Uterus (tissue), 4 donors: ENCODE results near the gene CCDC40. TPM values are rescaled to one million over a fixed set of nuclear protein-coding genes. Genes with fewer than 3 reads are reported as not detected.
"Not testable (repeated sequence)": the region's sequence is repeated elsewhere in the genome, so short reads cannot be mapped to it uniquely, and the experiment has no call there.

Experiments
- DNase-seq, 2 donors: peaks; one replicate each; pipeline ENCODE4 v3.0.0-alpha.2; 2019 to 2020
- H3K27ac ChIP-seq, 2 donors: fragments of 200-600 bp; sonication (generic); 1 replicate in 1 of 2; 2 replicates in 1 of 2; pipeline ENCODE4 v1.5.1; 2016 to 2018
- H3K27me3 ChIP-seq, 2 donors: fragments of 200-600 bp; sonication (generic); one replicate each; pipeline ENCODE4 v1.5.1; 2018 to 2019; ENCODE audit warnings: control low read depth in 1 of 2
- H3K36me3 ChIP-seq, 2 donors: fragments of 200-600 bp; sonication (generic); one replicate each; pipeline ENCODE4 v1.5.1; 2019; ENCODE audit warnings: control low read depth in 1 of 2
- H3K4me1 ChIP-seq, 2 donors: fragments of 200-600 bp; sonication (generic); one replicate each; pipeline ENCODE4 v1.5.1; 2018 to 2019; ENCODE audit warnings: control low read depth in 1 of 2
- H3K4me3 ChIP-seq, 2 donors: fragments of 200-600 bp; sonication (generic); 1 replicate in 1 of 2; 2 replicates in 1 of 2; pipeline ENCODE4 v1.5.1; 2018 to 2019; ENCODE audit warnings: mild to moderate bottlenecking in 1 of 2
- H3K9me3 ChIP-seq, 2 donors: fragments of 200-600 bp; sonication (generic); one replicate each; pipeline ENCODE4 v1.5.1; 2019; ENCODE audit warnings: control low read depth in 1 of 2
- POLR2A ChIP-seq, 2 donors: fragments of 450-650 bp; IDR thresholded peaks; one replicate each; pipeline ENCODE4 v1.6.1; 2016; ENCODE audit warnings: antibody characterized with exemption in 2 of 2, mild to moderate bottlenecking in 1 of 2, moderate library complexity in 1 of 2
- intact Hi-C: fragments of 100-400 bp; cut with DNase I; formaldehyde crosslinking; loops from one replicate; pipeline ENCODE4 v1.15.1; 2023; ENCODE audit warnings: low total_unique reads
- total RNA-seq, 4 donors: library from RNA; depleted of rRNA in 3 of 4; stranded (reverse); fragments of >200 nt in 3 of 4; gene quantifications; one replicate each; pipeline versions ENCODE4 v1.1.0 to v1.2.4, GENCODE V29; 2014 to 2023
- TF ChIP-seq, protein P1 (sequence below), 4 experiments: fragments of 200-600 bp in 2 of 4; fragments of 450-650 bp in 2 of 4; sonication (generic) in 2 of 4; IDR thresholded peaks; one replicate each; pipeline ENCODE4 v1.5.1; 2016 to 2019; ENCODE audit warnings: antibody characterized with exemption in 4 of 4, mild to moderate bottlenecking in 2 of 4, moderate library complexity in 1 of 4
- donor health status: DM: yes; HTN: yes; CAD: no.

CCDC40 gene
- total RNA-seq, 4 donors from 2014 or later, result 0.88 to 16.6 (median 4.8) TPM

DNA sequence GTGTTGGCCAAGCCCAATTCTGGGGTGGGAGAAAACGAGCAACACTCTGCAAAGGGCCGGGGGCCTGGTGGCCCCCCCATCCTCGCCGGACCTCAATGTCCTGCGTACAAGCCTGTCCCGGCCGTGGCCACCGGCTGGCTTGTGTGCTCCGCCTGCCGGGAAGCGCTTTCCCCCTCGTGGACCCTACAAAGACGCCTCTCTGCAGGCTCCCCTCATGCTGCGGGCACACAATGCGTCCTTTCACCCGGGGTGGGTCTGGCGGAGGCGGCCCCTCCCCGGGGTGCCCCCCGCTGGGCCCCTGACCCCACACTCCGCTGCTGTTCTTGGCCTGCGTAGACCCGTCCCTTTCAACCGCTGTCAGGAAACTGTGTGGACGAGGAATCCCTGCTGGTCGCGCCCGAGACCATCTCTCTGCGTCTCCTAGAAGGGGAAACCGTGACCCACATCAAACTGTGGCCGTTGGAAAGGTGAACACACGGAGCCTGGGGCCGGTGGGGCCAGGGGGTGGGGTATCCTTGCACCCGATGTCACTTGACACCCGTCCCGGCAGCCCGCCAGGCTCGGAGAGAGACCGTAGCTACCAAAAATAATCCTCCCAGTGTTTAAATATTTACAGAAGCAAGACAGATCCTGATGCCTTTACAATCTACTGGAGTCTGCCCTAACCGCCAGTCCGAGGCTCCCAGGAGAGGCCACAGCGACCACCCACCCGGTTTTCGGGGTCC is 44.4 kb upstream of the CCDC40 start:
- H3K27ac ChIP-seq, result peak overlapping the region; percentile 33 to 51
- H3K9me3 ChIP-seq, result no peaks in the 10 kb centered on the region
- peaks cover 0 to 24% of the 10 kb centered on the region in 2 donors for H3K4me1 ChIP-seq
- peak overlapping the region; percentile 31 to 33 for H3K4me3 ChIP-seq
- H3K36me3 ChIP-seq, result no peaks in the 10 kb centered on the region
- H3K27me3 ChIP-seq, result no peaks in the 10 kb centered on the region
- no peak for DNase-seq
- TF ChIP-seq, protein P1, sequence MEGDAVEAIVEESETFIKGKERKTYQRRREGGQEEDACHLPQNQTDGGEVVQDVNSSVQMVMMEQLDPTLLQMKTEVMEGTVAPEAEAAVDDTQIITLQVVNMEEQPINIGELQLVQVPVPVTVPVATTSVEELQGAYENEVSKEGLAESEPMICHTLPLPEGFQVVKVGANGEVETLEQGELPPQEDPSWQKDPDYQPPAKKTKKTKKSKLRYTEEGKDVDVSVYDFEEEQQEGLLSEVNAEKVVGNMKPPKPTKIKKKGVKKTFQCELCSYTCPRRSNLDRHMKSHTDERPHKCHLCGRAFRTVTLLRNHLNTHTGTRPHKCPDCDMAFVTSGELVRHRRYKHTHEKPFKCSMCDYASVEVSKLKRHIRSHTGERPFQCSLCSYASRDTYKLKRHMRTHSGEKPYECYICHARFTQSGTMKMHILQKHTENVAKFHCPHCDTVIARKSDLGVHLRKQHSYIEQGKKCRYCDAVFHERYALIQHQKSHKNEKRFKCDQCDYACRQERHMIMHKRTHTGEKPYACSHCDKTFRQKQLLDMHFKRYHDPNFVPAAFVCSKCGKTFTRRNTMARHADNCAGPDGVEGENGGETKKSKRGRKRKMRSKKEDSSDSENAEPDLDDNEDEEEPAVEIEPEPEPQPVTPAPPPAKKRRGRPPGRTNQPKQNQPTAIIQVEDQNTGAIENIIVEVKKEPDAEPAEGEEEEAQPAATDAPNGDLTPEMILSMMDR (IDR thresholded peaks at IDR 0.05), result peak in 1 of 4 experiments; percentile 19
- no peak for TF ChIP-seq POLR2A (IDR thresholded peaks at IDR 0.05)
- intact Hi-C loops, result no loop called here

DNA sequence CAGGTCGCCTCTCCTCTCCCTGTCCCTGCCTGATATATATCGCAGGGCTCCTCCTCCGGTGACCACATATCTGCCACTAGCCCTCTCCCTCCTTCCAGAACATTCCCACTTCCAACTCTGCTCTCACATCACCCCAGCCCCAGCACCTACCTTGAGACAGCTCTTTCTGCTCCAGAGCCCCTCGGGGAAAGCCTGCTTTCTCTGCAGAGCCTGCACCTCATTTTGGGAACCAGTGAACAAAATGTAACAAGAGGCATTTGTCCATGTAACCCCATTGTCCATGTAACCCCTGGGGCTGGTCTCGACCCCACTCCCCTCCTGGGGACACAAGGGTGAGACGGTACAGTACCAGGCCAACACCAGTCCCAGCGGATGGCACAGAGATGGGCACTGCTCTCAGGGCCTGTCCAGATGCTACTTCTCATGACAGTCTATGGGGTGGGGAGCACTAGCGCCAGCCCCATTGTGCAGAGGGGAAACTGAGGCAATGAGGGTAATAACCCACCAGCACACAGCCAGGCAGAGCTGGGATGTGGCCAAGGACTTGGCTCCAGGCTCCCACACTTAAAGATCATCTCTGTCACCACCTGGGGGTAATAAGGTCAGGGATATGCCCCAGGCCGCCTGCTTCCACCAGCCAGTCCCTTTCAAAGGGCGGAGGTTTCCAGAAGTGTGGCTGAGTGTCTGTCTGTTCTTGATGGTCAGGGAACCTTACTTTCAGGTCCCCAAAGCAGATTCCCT is 43.6 kb upstream of the CCDC40 start:
- intact Hi-C loops, result no loop called here
- Histone ChIP-seq H3K36me3 (no peaks in the 10 kb centered on the region), H3K27me3 (no peaks in the 10 kb centered on the region), H3K9me3 (no peaks in the 10 kb centered on the region), H3K4me3 (peak overlapping the region in 1 of 2 donors; percentile 33), H3K4me1 (peaks cover 0 to 16% of the 10 kb centered on the region in 2 donors), H3K27ac (peak overlapping the region; percentile 33 to 51)
- TF ChIP-seq, protein P1 (IDR thresholded peaks at IDR 0.05), result no peak
- TF ChIP-seq POLR2A (IDR thresholded peaks at IDR 0.05), result no peak
- DNase-seq, result no peak

DNA sequence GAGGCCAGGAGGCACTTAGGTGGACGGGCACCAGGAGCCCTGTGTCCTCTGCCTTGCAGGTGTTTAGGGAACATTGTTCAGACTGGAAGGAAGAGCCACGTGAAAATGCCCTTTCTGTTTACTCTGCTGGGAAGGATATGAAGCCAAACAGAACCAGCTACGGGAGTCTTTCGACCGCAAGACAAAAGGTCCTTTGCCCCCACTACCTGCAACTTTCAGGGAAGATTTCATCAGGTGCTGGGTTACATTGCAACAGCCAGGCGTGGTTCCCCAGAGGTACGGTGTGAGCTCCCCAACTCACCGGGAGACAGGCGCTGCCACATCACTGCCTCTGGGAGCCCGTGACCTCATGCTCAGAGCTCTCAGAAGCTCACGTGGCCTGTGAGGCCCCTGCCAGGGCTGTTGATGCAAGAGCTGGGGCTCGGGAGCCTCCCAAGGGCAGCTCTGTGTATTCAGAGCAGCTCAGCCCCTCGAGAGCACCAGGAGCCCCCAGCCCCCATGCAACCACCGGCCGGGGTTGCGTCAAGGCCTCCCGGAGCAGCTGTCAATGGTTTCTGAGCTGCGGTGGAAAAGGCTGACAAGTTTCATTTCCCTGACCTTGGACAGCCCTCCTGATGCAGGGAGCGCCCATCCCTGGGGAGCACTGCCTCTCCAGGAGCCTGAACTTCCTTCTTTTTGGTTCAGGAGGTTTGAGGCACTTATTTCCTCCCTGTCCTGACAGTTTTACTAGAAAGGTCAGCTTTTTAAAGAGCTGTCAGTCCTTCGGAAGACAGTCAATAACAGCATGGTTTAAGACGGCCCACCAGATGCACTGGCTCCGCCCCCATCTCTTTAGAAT is 42.8 kb upstream of the CCDC40 start:
- H3K27me3 ChIP-seq, result no peaks in the 10 kb centered on the region
- TF ChIP-seq POLR2A (IDR thresholded peaks at IDR 0.05), result no peak
- TF ChIP-seq, protein P1 (IDR thresholded peaks at IDR 0.05), result no peak
- intact Hi-C loops, result no loop called here
- H3K27ac ChIP-seq, result peak overlapping the region; percentile 38 to 57
- H3K4me3 ChIP-seq, result no peak overlapping the region
- no peaks in the 10 kb centered on the region for H3K36me3 ChIP-seq
- DNase-seq, result peak; percentile 89 to 91
- peaks cover 0 to 15% of the 10 kb centered on the region in 2 donors for H3K4me1 ChIP-seq
- H3K9me3 ChIP-seq, result no peaks in the 10 kb centered on the region

DNA sequence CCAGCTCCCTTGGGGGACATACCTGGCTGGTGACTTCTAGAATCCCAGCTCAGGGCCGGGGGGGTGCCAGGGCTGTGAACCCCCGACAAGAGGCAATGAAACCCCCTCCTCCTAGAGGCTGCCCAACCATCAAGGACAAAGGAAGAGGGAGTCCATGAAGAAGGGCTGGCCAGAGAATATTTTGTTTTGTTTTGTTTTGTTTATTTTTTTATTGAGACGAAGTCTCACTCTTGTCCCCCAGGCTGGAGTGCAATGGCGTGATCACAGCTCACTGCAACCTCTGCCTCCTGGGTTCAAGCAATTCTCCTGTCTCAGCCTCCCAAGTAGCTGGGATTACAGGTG is 42.2 kb upstream of the CCDC40 start:
- H3K27me3 ChIP-seq, H3K9me3 ChIP-seq, DNase-seq, H3K4me3 ChIP-seq, H3K36me3 ChIP-seq, intact Hi-C loops: not testable (repeated sequence)
- H3K27ac ChIP-seq, result peak overlapping the region; percentile 38 to 57
- H3K4me1 ChIP-seq, result peaks cover 0 to 15% of the 10 kb centered on the region in 2 donors

DNA sequence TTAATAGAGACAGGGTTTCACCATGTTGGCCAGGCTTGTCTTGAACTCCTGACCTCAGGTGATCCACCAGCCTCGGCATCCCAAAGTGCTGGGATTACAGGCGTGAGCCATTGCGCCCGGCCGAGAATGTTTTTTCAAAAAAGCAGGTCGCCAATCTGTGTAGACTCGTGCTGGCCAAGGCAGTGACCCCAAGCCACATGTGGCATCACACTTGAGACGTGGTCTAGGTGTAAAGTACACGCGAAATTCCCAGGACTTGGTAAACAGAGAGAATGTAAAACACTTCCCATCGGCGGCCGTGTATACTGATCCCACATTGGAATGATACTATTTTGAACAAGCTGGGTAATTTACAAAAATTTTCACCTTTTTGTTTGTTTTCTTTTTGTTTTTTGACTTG is 41.8 kb upstream of the CCDC40 start:
- no peak overlapping the region for H3K27ac ChIP-seq
- intact Hi-C loops, result no loop called here
- TF ChIP-seq POLR2A (IDR thresholded peaks at IDR 0.05), result no peak
- TF ChIP-seq, protein P1 (IDR thresholded peaks at IDR 0.05), result no peak

More for the DNA sequence above, 41.8 kb upstream of the CCDC40 start:
- Histone ChIP-seq H3K4me3 (no peak overlapping the region), H3K9me3 (no peaks in the 10 kb centered on the region), H3K36me3 (no peaks in the 10 kb centered on the region), H3K4me1 (peaks cover 0 to 15% of the 10 kb centered on the region in 2 donors), H3K27me3 (no peaks in the 10 kb centered on the region)
- no peak for DNase-seq
